Measurements from ENCODE around the gene CSPG4. TPM values are rescaled to one million over a fixed set of nuclear protein-coding genes. Genes with fewer than 3 reads are reported as not detected.
"Not testable (repeated sequence)": the region's sequence is repeated elsewhere in the genome, so short reads cannot be mapped to it uniquely, and the experiment has no call there.

The CSPG4 gene, protein sequence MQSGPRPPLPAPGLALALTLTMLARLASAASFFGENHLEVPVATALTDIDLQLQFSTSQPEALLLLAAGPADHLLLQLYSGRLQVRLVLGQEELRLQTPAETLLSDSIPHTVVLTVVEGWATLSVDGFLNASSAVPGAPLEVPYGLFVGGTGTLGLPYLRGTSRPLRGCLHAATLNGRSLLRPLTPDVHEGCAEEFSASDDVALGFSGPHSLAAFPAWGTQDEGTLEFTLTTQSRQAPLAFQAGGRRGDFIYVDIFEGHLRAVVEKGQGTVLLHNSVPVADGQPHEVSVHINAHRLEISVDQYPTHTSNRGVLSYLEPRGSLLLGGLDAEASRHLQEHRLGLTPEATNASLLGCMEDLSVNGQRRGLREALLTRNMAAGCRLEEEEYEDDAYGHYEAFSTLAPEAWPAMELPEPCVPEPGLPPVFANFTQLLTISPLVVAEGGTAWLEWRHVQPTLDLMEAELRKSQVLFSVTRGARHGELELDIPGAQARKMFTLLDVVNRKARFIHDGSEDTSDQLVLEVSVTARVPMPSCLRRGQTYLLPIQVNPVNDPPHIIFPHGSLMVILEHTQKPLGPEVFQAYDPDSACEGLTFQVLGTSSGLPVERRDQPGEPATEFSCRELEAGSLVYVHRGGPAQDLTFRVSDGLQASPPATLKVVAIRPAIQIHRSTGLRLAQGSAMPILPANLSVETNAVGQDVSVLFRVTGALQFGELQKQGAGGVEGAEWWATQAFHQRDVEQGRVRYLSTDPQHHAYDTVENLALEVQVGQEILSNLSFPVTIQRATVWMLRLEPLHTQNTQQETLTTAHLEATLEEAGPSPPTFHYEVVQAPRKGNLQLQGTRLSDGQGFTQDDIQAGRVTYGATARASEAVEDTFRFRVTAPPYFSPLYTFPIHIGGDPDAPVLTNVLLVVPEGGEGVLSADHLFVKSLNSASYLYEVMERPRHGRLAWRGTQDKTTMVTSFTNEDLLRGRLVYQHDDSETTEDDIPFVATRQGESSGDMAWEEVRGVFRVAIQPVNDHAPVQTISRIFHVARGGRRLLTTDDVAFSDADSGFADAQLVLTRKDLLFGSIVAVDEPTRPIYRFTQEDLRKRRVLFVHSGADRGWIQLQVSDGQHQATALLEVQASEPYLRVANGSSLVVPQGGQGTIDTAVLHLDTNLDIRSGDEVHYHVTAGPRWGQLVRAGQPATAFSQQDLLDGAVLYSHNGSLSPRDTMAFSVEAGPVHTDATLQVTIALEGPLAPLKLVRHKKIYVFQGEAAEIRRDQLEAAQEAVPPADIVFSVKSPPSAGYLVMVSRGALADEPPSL (N-terminal part only)
- not detected for total RNA-seq
- polyA plus RNA-seq = not detected
- total RNA-seq = 0 to 0.42 (median 0.06) reads per million in 6 experiments

DNA sequence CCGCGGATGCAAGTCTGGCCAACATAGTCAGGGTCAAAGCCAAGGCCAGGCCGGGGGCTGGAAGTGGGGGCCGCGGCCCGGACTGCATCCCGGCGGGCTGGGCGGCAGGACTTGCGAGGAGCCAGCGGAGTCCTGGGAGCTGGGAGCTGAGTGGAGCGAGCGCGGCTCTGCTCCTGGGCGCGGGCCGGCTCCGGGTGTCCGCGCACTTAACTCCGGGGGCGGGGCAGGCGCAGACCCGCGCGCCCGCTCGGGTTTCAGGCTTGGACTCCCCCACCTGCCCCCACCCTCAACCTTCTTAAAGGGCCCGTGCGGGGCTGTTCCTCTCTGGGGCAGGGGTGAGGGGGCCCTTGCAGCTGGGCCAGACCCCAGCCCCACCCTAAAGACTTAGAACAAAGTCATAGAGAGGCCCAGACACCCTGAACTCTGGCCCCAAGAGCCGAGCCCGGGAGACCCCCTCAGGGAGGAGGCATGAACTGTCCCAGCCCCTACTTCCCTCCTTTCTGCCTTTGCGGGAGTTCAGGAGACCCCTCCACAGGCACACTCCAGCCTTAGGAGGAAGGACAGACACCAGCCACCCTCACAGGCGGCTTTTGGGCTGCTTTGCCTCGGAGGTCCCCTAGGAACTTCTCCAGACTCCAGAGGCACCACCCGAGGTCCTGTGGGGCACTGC lies at the start of gene CSPG4:
Gene CSPG4, minus strand, starts transcription at position 181 of the 670 bp plus-strand sequence. Its CDS starts 93 bp downstream, at position 88.
- Mint-ChIP-seq H3K27ac (no peak within 1 kb of the TSS), H3K4me3 (peak within 1 kb of the TSS in 1 of 10 donors; percentile 6), H3K36me3 (no peaks in the 10 kb centered on the region), H3K27me3 (peaks cover 7 to 20% (median 13%) of the 10 kb centered on the region in 5 donors), H3K9me3 (no peaks in the 10 kb centered on the region), H3K4me1 (no peaks in the 10 kb centered on the region)
- ATAC-seq = no peak
- DNase-seq = no peak
- POLR2A ChIA-PET = no interaction called here

DNA sequence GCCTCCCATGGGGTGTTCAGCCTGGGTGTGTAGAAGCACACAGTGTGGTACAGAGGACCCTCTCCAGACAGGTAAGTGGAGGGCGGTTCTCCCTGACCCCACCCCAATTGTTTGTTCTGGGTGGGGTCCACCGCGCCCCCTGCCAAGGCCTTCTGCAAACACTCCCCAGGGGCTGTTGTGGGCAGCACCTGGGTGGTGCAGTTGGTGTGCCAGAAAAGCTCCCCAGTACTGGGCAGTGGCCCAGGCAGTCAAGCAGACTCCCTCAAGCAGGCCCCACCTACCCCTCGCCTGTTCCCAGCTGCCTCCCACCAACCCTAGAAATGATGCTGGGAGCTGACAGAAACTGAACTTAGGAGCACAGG lies 49.7 kb upstream of the CSPG4 start:
- Mint-ChIP-seq H3K4me1 (peaks cover 0 to 21% (median 14%) of the 10 kb centered on the region in 4 donors), H3K27ac (peak overlapping the region in 1 of 10 donors; percentile 34)
- H3K4me3 Mint-ChIP-seq, DNase-seq, H3K9me3 Mint-ChIP-seq, H3K36me3 Mint-ChIP-seq, H3K27me3 Mint-ChIP-seq, ATAC-seq, POLR2A ChIA-PET: not testable (repeated sequence)

DNA sequence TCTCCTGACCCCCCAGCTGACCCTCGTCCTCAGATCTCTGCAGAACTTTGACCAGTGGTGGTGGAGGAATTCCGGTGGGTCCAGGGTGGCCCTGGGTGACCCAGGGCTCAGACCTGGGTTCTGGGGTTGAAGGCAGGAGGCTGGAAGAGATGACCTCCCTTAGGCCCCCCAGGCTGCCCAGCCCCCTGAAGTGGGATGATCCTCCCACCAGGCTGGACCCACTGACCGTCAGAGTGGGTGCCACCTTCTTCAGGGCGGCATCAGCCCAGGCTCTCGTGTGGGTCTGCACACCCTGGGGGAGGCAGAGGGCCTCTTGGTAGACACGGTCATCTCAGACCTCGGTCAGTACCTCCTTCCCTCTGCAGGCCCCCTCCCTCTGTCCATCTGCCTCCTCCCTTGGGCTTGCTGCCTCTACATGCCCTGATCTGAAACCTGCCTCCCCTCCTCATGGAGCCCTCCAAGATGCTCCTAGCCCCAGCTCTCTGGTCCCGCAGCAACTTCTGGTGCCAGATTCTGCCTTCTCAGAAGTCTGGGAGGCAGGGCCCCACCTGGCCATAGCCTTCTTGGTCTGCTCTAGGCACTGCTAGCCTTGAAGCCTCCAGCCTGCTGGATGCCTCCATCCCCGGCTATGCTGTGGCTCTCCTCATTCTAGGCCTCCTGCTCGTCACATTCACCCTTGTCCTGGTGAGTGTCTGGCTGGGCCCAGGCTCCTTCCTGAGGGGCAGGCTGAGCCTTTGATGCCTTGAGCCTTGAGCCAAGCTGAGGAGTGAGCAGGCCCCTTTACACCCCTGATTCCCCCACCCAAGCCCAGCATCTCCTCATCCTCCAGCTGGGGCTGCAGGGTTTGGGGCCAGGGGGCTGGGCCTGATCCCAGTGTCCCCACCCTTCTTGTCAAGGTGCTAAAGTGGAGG lies 49.1 kb upstream of the CSPG4 start:
- Mint-ChIP-seq H3K4me3 (no peak overlapping the region), H3K27ac (peak overlapping the region in 1 of 10 donors; percentile 34), H3K27me3 (no peaks in the 10 kb centered on the region), H3K9me3 (no peaks in the 10 kb centered on the region), H3K36me3 (no peaks in the 10 kb centered on the region), H3K4me1 (peaks cover 0 to 21% (median 14%) of the 10 kb centered on the region in 4 donors)
- ATAC-seq (no peak), DNase-seq (no peak)
- POLR2A ChIA-PET = no interaction called here

DNA sequence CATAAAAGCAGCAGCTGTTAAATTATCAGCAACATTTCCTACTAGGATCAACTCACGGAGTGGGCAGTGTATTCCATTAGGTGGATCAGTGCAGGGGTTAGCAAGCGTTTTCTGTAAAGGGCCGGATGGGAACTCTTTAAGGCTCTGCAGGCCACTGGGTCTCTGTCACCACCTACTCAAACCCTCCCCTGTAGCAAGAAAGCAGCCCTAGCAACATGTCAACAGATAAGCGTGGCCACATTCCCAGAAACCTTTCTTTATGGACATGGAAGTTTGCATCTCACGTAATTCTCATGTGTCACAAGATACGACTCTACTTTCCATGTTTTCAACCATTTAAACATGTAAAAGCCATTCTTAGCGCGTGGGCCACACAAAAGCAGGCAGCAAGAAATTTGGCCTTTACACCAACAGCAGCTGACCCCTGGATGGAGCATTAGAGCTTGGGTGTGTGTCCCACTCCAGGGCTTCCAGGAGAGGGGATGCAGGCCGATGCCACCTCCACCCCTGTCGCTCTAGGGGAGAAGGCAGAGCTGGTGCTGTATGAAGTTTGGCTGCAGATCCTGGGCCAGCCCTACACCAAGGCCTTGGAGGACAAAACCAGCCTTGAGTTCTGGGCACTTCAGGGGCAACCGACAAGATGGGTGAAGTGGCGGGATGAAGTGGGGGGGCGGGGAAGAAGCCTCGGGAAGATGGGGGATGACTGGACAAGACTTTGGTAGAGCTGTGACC lies 48.2 kb upstream of the CSPG4 start:
- no peak for ATAC-seq
- Mint-ChIP-seq H3K4me3 (peak overlapping the region in 2 of 10 donors; percentile 10 to 69), H3K4me1 (peaks cover 0 to 21% (median 14%) of the 10 kb centered on the region in 4 donors), H3K27me3 (no peaks in the 10 kb centered on the region), H3K36me3 (no peaks in the 10 kb centered on the region), H3K27ac (peak overlapping the region in 3 of 10 donors; percentile 35 to 69 (median 48)), H3K9me3 (no peaks in the 10 kb centered on the region)
- no peak for DNase-seq
- POLR2A ChIA-PET = no interaction called here

DNA sequence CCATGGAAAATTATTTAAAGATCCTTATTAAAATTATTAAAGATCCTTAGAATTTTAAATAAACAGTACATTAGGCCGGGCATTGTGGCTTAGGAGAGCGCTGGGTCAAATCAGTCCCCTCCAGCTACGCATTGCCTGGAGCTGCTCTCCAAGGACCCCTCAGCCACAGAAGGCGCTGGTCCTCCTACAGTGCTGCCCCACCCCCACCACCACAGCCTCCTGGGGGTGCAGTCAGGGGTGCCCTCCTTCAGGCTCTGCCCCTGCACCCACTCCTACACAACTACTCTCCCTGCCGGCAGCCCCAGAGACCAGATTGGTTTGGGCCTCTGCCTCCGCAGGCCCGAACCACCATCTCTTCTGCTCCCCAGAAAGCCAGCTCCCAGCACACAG lies 47.5 kb upstream of the CSPG4 start:
- H3K9me3 Mint-ChIP-seq, DNase-seq, H3K27ac Mint-ChIP-seq, POLR2A ChIA-PET, H3K36me3 Mint-ChIP-seq, H3K27me3 Mint-ChIP-seq, ATAC-seq: not testable (repeated sequence)
- peaks cover 0 to 21% (median 14%) of the 10 kb centered on the region in 4 donors for H3K4me1 Mint-ChIP-seq
- H3K4me3 Mint-ChIP-seq = peak overlapping the region in 2 of 10 donors; percentile 10 to 69

DNA sequence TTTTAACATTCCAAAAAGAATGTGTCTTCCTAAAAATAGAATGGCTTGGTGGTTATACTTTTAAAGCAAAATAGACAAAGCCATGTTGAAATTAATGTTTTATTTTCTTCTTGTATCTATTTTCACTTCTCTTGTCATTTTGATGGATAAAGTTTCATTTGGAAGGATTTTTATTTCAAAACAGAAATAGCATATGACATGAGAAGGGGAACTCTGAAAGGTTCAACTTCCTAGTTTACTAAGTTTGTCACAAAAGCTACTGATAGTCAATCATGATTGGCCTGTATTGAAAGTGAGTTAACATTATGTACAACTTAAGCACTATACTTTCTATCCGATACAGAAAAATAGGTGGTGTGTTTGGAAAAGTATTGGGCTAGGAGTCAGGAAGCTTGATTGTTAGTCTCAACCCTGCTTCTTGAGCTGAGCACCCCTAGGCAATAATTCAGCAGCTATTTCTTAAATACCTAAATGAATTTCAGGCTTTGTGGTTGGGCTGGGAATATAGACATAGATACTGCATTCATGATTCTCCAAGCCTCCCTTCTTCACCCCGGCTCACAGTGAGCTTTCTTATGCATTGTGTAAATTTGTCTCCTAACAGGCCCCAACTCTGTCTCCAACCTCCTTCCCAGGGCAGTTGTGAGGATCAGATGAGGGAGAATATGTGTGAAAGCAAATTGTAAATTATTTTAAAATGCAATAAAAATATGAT lies 46.9 kb upstream of the CSPG4 start:
- DNase-seq (no peak), ATAC-seq (no peak)
- H3K4me1 Mint-ChIP-seq = peaks cover 0 to 21% (median 14%) of the 10 kb centered on the region in 4 donors
- H3K9me3 Mint-ChIP-seq = no peaks in the 10 kb centered on the region
- H3K36me3 Mint-ChIP-seq = no peaks in the 10 kb centered on the region
- H3K27ac Mint-ChIP-seq = peak overlapping the region in 9 of 10 donors; percentile 15 to 93 (median 89)
- POLR2A ChIA-PET = interaction anchor here (1.1 kb wide), 1 partner anchor 21 kb away, joined by 4 read pairs; no protein-coding TSS in a partner anchor
- peak overlapping the region; percentile 80 to 93 (median 86) for H3K4me3 Mint-ChIP-seq
- H3K27me3 Mint-ChIP-seq = no peaks in the 10 kb centered on the region

DNA sequence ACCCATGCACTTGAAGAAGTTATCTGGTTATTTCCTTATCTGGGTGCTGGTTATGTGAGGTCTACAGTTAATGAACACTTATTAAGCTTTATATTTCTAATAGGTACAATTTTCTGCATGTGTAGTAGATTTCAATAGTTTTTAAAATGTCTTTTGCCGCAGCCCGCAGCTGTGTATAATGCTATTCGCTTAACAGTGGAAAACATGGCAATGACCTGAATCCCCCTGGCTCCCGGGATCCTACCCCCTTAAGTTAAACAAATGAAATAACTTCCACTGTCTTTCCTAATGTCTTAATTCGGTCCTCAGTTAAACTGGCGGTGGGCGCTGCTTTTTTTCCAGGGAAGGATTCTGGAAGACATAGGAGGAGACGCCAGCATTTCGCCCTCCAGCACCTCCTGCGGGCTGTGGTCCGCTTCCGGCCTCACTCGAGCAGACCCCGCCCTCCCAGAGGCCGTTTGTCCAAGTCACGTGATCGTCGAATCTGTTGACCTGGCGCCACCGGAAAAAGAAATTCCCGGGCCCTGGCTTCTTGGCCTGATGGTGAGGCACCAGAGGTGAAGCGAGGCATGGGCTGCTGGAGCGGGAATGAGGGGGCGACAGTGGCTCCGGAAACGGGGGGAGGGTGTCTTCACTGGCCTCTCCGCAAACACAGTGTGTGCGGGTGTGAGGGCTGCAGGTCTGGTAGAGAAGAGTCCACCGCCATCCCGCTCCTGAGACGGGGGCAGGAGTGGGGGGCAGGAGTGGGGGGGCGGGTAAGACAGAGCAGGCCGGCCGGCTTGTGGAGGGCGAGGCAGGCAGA lies 45.6 kb upstream of the CSPG4 start:
- H3K36me3 Mint-ChIP-seq = no peaks in the 10 kb centered on the region
- H3K9me3 Mint-ChIP-seq = no peaks in the 10 kb centered on the region
- ATAC-seq (peak; percentile 69 to 90), DNase-seq (peak in 8 of 10 donors; percentile 33 to 76 (median 42))
- peak overlapping the region; percentile 80 to 93 (median 86) for H3K4me3 Mint-ChIP-seq
- POLR2A ChIA-PET = interaction anchor here (1.1 kb wide), 1 partner anchor 19 kb away, joined by 4 read pairs; no protein-coding TSS in a partner anchor
- no peaks in the 10 kb centered on the region for H3K27me3 Mint-ChIP-seq
- peaks cover 0 to 21% (median 14%) of the 10 kb centered on the region in 4 donors for H3K4me1 Mint-ChIP-seq
- peak overlapping the region; percentile 77 to 93 (median 90) for H3K27ac Mint-ChIP-seq

DNA sequence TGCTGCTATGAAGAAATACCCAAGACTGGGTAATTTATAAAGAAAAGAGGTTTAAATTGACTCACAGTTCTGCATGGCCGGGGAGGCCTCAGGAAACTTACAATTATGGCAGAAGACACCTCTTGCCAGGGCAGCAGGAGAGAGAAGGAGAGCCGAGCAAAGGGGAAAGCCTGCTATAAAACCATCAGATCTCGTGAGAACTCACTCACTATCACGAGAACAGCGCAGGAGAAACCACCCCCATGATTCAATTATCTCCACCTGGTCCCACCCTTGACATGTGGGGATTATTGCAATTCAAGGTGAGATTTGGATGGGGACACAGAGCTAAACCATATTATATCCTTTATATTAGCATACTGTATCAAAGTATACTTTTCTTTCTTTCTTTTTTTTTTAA lies 42.2 kb upstream of the CSPG4 start:
- H3K27me3 Mint-ChIP-seq, H3K36me3 Mint-ChIP-seq, ATAC-seq, H3K4me3 Mint-ChIP-seq, H3K9me3 Mint-ChIP-seq, DNase-seq: not testable (repeated sequence)
- peak overlapping the region in 2 of 10 donors; percentile 55 to 70 for H3K27ac Mint-ChIP-seq
- peaks cover 0 to 20% (median 14%) of the 10 kb centered on the region in 4 donors for H3K4me1 Mint-ChIP-seq
- POLR2A ChIA-PET = interaction anchor here (0.7 kb wide), 1 partner anchor 9 kb away, joined by 3 read pairs; no protein-coding TSS in a partner anchor

DNA sequence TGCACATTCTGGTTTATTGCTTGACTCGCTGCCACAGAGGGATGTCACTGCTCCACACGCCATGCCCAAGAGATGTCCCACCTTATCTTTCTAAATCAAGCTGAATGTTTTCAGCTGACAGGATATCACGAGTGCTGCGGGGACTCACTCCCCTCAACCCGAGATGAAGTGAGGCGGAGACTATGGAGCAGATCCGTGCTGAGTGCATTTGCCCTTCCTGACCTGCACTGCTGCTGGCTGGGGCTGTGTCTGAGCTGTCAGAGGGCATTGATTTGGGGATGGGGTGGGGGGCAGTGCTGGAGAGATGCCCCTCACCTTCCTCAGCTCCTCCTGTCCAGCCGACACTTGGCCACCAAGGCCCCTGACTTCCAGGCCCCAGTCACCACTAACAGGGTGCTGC lies 40.5 kb upstream of the CSPG4 start:
- Mint-ChIP-seq H3K9me3 (no peaks in the 10 kb centered on the region), H3K4me3 (no peak overlapping the region), H3K27me3 (peaks cover 0 to 3% (median 0%) of the 10 kb centered on the region in 5 donors), H3K36me3 (no peaks in the 10 kb centered on the region), H3K27ac (no peak overlapping the region), H3K4me1 (peaks cover 4 to 16% (median 9%) of the 10 kb centered on the region in 4 donors)
- DNase-seq = no peak
- POLR2A ChIA-PET = no interaction called here
- ATAC-seq = no peak

Measured in naive thymus-derived CD8-positive, alpha-beta T cell (primary cell).